Uterus (tissue), 2 donors: ENCODE results near the gene SPRN.

Experiments used
- CTCF ChIP-seq, 4 experiments: fragments of 200-600 bp in 2 of 4; fragments of 450-650 bp in 2 of 4; sonication (generic) in 2 of 4; IDR thresholded peaks; one replicate each; pipeline ENCODE4 v1.5.1; 2016 to 2019; ENCODE audit warnings: antibody characterized with exemption in 4 of 4, mild to moderate bottlenecking in 2 of 4, moderate library complexity in 1 of 4
- POLR2A ChIP-seq, 2 donors: fragments of 450-650 bp; IDR thresholded peaks; one replicate each; pipeline ENCODE4 v1.6.1; 2016; ENCODE audit warnings: antibody characterized with exemption in 2 of 2, mild to moderate bottlenecking in 1 of 2, moderate library complexity in 1 of 2

GRCh38 chr10:133400624-133401424, 23.6 kb downstream of the SPRN start:
- TF ChIP-seq CTCF (IDR thresholded peaks at IDR 0.05) (no peak), POLR2A (IDR thresholded peaks at IDR 0.05) (no peak)
